Measurements from ENCODE around the gene MACROD2. TPM values are rescaled to one million over a fixed set of nuclear protein-coding genes. Genes with fewer than 3 reads are reported as not detected.

MACROD2 gene
- total RNA-seq, 4 donors from 2014 or later = 2.1 to 28.1 (median 12.6) TPM

DNA sequence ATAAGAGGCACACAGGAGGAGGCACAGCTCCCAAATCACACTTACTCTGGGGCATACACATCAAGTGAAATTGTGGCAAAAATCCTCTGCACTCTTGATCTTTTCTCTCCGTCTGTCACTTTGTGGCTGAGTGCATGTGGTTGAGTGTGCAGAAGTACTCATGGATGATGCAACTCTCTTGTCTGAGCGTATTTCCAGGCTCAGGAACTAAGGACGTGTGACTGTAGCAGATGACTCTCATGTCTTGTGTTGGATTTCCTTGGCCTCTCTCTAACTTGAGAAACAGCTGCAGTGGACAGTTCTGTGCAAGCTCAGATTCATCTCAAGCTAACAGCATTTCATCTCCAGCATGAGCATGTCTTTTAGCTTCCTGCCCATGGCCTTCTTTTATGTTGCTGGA, 587.5 kb downstream of the MACROD2 start:
- intact Hi-C loops (cut with DNase I; ENCODE audit: low total_unique reads) = no loop called here
- H3K36me3 ChIP-seq = no peaks in the 10 kb centered on the region
- no peak for DNase-seq
- no peak overlapping the region for H3K4me3 ChIP-seq
- H3K27ac ChIP-seq = no peak overlapping the region
- no peaks in the 10 kb centered on the region for H3K27me3 ChIP-seq
- TF ChIP-seq POLR2A (IDR thresholded peaks at IDR 0.05) = no peak
- TF ChIP-seq, protein P1, sequence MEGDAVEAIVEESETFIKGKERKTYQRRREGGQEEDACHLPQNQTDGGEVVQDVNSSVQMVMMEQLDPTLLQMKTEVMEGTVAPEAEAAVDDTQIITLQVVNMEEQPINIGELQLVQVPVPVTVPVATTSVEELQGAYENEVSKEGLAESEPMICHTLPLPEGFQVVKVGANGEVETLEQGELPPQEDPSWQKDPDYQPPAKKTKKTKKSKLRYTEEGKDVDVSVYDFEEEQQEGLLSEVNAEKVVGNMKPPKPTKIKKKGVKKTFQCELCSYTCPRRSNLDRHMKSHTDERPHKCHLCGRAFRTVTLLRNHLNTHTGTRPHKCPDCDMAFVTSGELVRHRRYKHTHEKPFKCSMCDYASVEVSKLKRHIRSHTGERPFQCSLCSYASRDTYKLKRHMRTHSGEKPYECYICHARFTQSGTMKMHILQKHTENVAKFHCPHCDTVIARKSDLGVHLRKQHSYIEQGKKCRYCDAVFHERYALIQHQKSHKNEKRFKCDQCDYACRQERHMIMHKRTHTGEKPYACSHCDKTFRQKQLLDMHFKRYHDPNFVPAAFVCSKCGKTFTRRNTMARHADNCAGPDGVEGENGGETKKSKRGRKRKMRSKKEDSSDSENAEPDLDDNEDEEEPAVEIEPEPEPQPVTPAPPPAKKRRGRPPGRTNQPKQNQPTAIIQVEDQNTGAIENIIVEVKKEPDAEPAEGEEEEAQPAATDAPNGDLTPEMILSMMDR (IDR thresholded peaks at IDR 0.05) = no peak
- no peaks in the 10 kb centered on the region for H3K9me3 ChIP-seq
- no peaks in the 10 kb centered on the region for H3K4me1 ChIP-seq

DNA sequence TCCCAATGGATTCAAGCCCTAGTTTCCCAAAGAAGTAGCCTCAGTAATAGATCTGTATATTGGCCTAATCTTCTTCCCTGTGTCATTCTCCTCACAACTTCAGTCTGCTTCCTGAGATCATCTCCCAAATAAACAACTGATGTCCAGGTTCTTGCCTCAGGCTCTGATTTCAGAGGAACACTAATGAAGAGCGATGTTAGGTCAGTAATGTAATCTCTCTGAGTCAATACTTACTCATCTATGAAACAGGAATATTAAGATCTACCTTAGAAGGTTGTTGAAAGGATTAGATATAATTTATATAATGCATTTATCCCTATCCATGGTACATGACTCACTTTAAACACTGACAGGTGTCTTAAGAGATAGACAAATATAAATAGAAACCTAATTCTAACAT, 588.1 kb downstream of the MACROD2 start:
- intact Hi-C loops (cut with DNase I; ENCODE audit: low total_unique reads) = no loop called here
- TF ChIP-seq POLR2A (IDR thresholded peaks at IDR 0.05) = no peak
- TF ChIP-seq, protein P1 (IDR thresholded peaks at IDR 0.05) = no peak
- no peak overlapping the region for H3K27ac ChIP-seq
- no peaks in the 10 kb centered on the region for H3K36me3 ChIP-seq
- H3K27me3 ChIP-seq = no peaks in the 10 kb centered on the region
- H3K4me3 ChIP-seq = no peak overlapping the region
- DNase-seq = no peak
- no peaks in the 10 kb centered on the region for H3K4me1 ChIP-seq
- H3K9me3 ChIP-seq = no peaks in the 10 kb centered on the region

- intact Hi-C loops (cut with DNase I; ENCODE audit: low total_unique reads) = no loop called here
- H3K4me1 ChIP-seq = no peaks in the 10 kb centered on the region
- TF ChIP-seq, protein P1 (IDR thresholded peaks at IDR 0.05) = no peak
- TF ChIP-seq POLR2A (IDR thresholded peaks at IDR 0.05) = no peak
- no peak for DNase-seq
- H3K27me3 ChIP-seq = no peaks in the 10 kb centered on the region
- H3K27ac ChIP-seq = no peak overlapping the region
- H3K36me3 ChIP-seq = no peaks in the 10 kb centered on the region
- H3K4me3 ChIP-seq = no peak overlapping the region
- peaks cover 0 to 5% of the 10 kb centered on the region in 2 donors for H3K9me3 ChIP-seq
These were observed 594.1 kb downstream of the MACROD2 start for GRCh38 chr20:14589383-14589782.

DNA sequence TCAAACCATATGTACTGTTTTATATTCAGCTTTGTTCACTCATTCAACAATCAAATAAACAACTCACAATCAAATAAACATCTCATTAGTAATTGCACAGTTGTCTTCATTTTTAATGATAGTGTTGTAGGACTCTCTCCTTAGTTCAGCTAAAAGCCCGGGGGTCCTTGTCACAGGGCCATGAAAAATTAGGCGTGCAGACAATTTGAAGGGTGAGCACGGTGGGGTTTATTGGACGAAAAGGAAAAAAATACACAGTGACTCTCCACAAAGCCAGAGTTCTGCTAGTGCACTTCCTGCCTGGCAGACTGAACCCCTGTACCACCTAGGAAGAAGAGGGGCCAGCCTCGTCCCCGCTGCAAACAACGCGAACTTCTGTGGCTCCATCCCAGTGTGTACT, 599.7 kb downstream of the MACROD2 start:
- intact Hi-C loops (cut with DNase I; ENCODE audit: low total_unique reads) = no loop called here
- Histone ChIP-seq H3K36me3 (no peaks in the 10 kb centered on the region), H3K4me3 (no peak overlapping the region), H3K27ac (no peak overlapping the region), H3K9me3 (peaks cover 0 to 4% of the 10 kb centered on the region in 2 donors), H3K4me1 (no peaks in the 10 kb centered on the region), H3K27me3 (no peaks in the 10 kb centered on the region)
- no peak for DNase-seq
- TF ChIP-seq, protein P1 (IDR thresholded peaks at IDR 0.05) = no peak
- no peak for TF ChIP-seq POLR2A (IDR thresholded peaks at IDR 0.05)

- no peaks in the 10 kb centered on the region for H3K36me3 ChIP-seq
- no peaks in the 10 kb centered on the region for H3K9me3 ChIP-seq
- H3K27me3 ChIP-seq = no peaks in the 10 kb centered on the region
- intact Hi-C loops (cut with DNase I; ENCODE audit: low total_unique reads) = no loop called here
- no peak overlapping the region for H3K4me3 ChIP-seq
- DNase-seq = no peak
- TF ChIP-seq POLR2A (IDR thresholded peaks at IDR 0.05) = no peak
- TF ChIP-seq, protein P1 (IDR thresholded peaks at IDR 0.05) = no peak
- H3K27ac ChIP-seq = no peak overlapping the region
- no peaks in the 10 kb centered on the region for H3K4me1 ChIP-seq
These were observed 601.9 kb downstream of the MACROD2 start for GRCh38 chr20:14597206-14597715.

Data from uterus (tissue), 4 donors.